Pons (tissue), 1 donor: ENCODE results near the gene STAG3.
A peak's percentile ranks its signal among the peaks of the same experiment; 100 is the strongest.

Experiments
- DNase-seq: peaks from one replicate; pipeline ENCODE4 v3.0.0-alpha.2; 2016; ENCODE audit warnings: low spot score

Gene STAG3

GRCh38 chr7:100155553-100156317, 22.0 kb upstream of the STAG3 start:
- DNase-seq, result no peak

- DNase-seq, result no peak
These were observed 21.2 kb upstream of the STAG3 start for GRCh38 chr7:100156331-100157068.

GRCh38 chr7:100157069-100157333, 20.7 kb upstream of the STAG3 start:
- DNase-seq, result no peak

- DNase-seq, result no peak
These were observed 20.1 kb upstream of the STAG3 start for GRCh38 chr7:100157334-100158228.

GRCh38 chr7:100158229-100159098, 19.3 kb upstream of the STAG3 start, which contains the start of gene TRAPPC14:
Gene TRAPPC14 (minus strand): TSS chr7:100158723. CDS start chr7:100158499, 224 bp downstream.
- peak; percentile 64 for DNase-seq

- no peak for DNase-seq
These were observed 18.6 kb upstream of the STAG3 start for GRCh38 chr7:100159099-100159623.

- no peak for DNase-seq
These were observed 17.7 kb upstream of the STAG3 start for GRCh38 chr7:100160067-100160466.

- no peak for DNase-seq
These were observed 14.6 kb upstream of the STAG3 start for GRCh38 chr7:100163006-100163531.

GRCh38 chr7:100163871-100164270, 13.8 kb upstream of the STAG3 start:
- no peak for DNase-seq

GRCh38 chr7:100166317-100166940, 11.3 kb upstream of the STAG3 start:
- no peak for DNase-seq

- DNase-seq, result peak; percentile 46
These were observed 10.5 kb upstream of the STAG3 start for GRCh38 chr7:100166970-100167911.

GRCh38 chr7:100167912-100168323, 9.8 kb upstream of the STAG3 start:
- no peak for DNase-seq

- no peak for DNase-seq
These were observed 8.4 kb upstream of the STAG3 start for GRCh38 chr7:100169147-100169850.

GRCh38 chr7:100170101-100170897, 7.4 kb upstream of the STAG3 start:
- peak; percentile 40 for DNase-seq

GRCh38 chr7:100171087-100171681, 6.5 kb upstream of the STAG3 start:
- no peak for DNase-seq

GRCh38 chr7:100171840-100172239, 5.9 kb upstream of the STAG3 start:
- DNase-seq, result no peak

GRCh38 chr7:100173806-100174495, 3.8 kb upstream of the STAG3 start:
- no peak for DNase-seq
